ENCODE data around the gene ZNF277.

ZNF277 gene

DNA sequence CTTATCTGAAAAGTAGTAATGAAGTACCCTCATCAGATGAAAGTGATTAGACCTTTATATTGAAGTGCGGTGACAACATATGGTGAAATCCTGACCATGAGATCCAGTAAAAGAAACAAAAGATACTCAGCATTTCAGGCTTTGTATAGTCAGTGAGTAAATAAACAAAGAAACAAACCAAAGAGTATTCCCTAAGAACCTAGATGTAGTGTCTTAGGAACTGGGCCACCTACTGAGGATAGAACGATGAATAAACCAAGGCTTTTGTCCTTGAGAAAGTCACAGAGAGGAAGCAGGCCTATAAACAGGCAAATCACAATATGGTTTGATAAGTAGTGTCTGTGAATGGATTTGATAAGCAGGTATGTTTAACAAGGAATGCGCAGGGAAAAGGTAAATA lies 46.2 kb downstream of the ZNF277 start:
- no peaks in the 10 kb centered on the region for H3K9me3 ChIP-seq (ENCODE audit: control insufficient read depth, insufficient read depth, low read length)
- no peaks in the 10 kb centered on the region; the same call in 1 of the 2 replicates for H4K20me1 ChIP-seq (ENCODE audit: control insufficient read depth, insufficient read depth, low read depth, low read length)
- H3K36me3 ChIP-seq (ENCODE audit: control insufficient read depth, low read length): no peaks in the 10 kb centered on the region
- no peak overlapping the region for H3K4me2 ChIP-seq (ENCODE audit: low read length)
- peaks cover 18% of the 10 kb centered on the region for H3K79me2 ChIP-seq (ENCODE audit: control insufficient read depth, low read length)
- H3K4me1 ChIP-seq (ENCODE audit: control insufficient read depth, low read length): peaks cover 3% of the 10 kb centered on the region; the same call in 1 of the 2 replicates
- H3F3A ChIP-seq (ENCODE audit: control insufficient read depth, insufficient read depth): no peaks in the 10 kb centered on the region
- H3K27me3 ChIP-seq (ENCODE audit: control insufficient read depth, low read length): no peaks in the 10 kb centered on the region
- no peak overlapping the region for H3K27ac ChIP-seq (ENCODE audit: low read depth, low read length)
- no peak overlapping the region for H3K4me3 ChIP-seq (ENCODE audit: low read length)
- no peak for TF ChIP-seq EZH2phosphoT487 (IDR thresholded peaks at IDR 0.05; ENCODE audit: borderline replicate concordance, low read length)
- TF ChIP-seq, protein P1, sequence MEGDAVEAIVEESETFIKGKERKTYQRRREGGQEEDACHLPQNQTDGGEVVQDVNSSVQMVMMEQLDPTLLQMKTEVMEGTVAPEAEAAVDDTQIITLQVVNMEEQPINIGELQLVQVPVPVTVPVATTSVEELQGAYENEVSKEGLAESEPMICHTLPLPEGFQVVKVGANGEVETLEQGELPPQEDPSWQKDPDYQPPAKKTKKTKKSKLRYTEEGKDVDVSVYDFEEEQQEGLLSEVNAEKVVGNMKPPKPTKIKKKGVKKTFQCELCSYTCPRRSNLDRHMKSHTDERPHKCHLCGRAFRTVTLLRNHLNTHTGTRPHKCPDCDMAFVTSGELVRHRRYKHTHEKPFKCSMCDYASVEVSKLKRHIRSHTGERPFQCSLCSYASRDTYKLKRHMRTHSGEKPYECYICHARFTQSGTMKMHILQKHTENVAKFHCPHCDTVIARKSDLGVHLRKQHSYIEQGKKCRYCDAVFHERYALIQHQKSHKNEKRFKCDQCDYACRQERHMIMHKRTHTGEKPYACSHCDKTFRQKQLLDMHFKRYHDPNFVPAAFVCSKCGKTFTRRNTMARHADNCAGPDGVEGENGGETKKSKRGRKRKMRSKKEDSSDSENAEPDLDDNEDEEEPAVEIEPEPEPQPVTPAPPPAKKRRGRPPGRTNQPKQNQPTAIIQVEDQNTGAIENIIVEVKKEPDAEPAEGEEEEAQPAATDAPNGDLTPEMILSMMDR (IDR thresholded peaks at IDR 0.05; ENCODE audit: low read depth, low read length, poor library complexity, severe bottlenecking): no peak
- no peaks in the 10 kb centered on the region for H3K9me2 ChIP-seq (replicated peaks; ENCODE audit: control insufficient read depth, low read length)

DNA sequence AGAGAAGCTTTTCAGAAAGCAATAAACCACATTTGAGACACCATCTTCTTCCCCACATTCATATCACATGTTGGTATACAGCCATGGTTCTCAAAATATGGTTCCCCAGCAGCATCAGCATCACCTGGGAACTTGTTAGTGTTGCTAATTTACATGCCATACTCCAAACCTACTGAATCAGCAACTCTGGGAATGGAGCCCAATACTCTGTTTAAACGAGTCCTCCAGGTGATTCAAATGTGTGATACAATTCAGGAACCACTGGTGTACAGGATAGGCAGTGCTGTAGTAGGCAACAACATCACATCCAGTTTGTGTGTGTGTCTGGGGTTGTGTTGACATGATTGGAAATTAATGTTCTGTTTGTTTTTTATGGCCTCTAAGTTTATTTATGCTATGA lies 47.7 kb downstream of the ZNF277 start:
- Histone ChIP-seq H3F3A (ENCODE audit: control insufficient read depth, insufficient read depth) (no peaks in the 10 kb centered on the region), H3K79me2 (ENCODE audit: control insufficient read depth, low read length) (peaks cover 14% of the 10 kb centered on the region), H3K9me2 (replicated peaks; ENCODE audit: control insufficient read depth, low read length) (no peaks in the 10 kb centered on the region), H4K20me1 (ENCODE audit: control insufficient read depth, insufficient read depth, low read depth, low read length) (no peaks in the 10 kb centered on the region; the same call in 1 of the 2 replicates), H3K4me1 (ENCODE audit: control insufficient read depth, low read length) (peaks cover 3% of the 10 kb centered on the region; the same call in 1 of the 2 replicates), H3K27ac (ENCODE audit: low read depth, low read length) (no peak overlapping the region), H3K36me3 (ENCODE audit: control insufficient read depth, low read length) (no peaks in the 10 kb centered on the region), H3K4me2 (ENCODE audit: low read length) (no peak overlapping the region), H3K9me3 (ENCODE audit: control insufficient read depth, insufficient read depth, low read length) (no peaks in the 10 kb centered on the region), H3K27me3 (ENCODE audit: control insufficient read depth, low read length) (no peaks in the 10 kb centered on the region), H3K4me3 (ENCODE audit: low read length) (no peak overlapping the region)
- TF ChIP-seq EZH2phosphoT487 (IDR thresholded peaks at IDR 0.05; ENCODE audit: borderline replicate concordance, low read length): no peak
- TF ChIP-seq, protein P1 (IDR thresholded peaks at IDR 0.05; ENCODE audit: low read depth, low read length, poor library complexity, severe bottlenecking): no peak

DNA sequence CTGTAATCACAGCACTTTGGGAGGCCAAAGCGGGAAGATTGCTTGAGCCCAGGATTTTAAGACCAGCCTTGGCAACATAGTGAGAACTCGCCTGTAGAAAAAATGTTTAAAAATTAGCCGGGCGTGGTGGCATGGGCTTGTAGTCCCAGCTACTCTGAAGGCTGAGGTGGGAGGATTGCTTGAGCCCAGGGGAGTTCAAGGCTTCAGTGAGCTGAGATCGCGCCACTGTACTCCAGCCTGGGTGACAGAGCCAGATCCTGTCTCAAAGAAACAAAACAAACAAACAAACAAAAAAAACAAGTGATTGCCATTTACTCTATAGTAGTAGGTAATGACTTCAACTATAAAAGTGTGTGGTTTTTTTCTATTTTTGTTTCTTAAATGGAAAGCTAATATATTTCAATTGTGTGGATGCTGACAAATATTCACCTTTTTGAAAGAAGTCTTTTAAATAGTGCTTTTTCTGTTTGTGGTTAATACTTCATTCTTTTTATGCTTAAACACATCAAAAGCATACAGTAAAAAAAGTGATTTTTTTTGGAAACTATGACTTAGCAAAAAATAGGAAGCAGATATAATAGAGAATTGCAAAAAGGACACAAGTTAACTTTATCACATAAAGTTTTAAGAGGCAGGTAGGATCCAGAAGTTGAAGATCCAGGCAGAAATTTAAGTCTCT lies 48.4 kb downstream of the ZNF277 start:
- Histone ChIP-seq H3K4me3 (ENCODE audit: low read length) (no peak overlapping the region), H3F3A (ENCODE audit: control insufficient read depth, insufficient read depth) (no peaks in the 10 kb centered on the region)

More for the DNA sequence above, 48.4 kb downstream of the ZNF277 start:
- no peaks in the 10 kb centered on the region; the same call in 1 of the 2 replicates for H4K20me1 ChIP-seq (ENCODE audit: control insufficient read depth, insufficient read depth, low read depth, low read length)
- H3K4me2 ChIP-seq (ENCODE audit: low read length): no peak overlapping the region
- H3K79me2 ChIP-seq (ENCODE audit: control insufficient read depth, low read length): peaks cover 14% of the 10 kb centered on the region
- no peak overlapping the region for H3K27ac ChIP-seq (ENCODE audit: low read depth, low read length)
- H3K9me3 ChIP-seq (ENCODE audit: control insufficient read depth, insufficient read depth, low read length): no peaks in the 10 kb centered on the region
- peaks cover 3% of the 10 kb centered on the region; the same call in 1 of the 2 replicates for H3K4me1 ChIP-seq (ENCODE audit: control insufficient read depth, low read length)
- no peaks in the 10 kb centered on the region for H3K36me3 ChIP-seq (ENCODE audit: control insufficient read depth, low read length)
- TF ChIP-seq, protein P1 (IDR thresholded peaks at IDR 0.05; ENCODE audit: low read depth, low read length, poor library complexity, severe bottlenecking): no peak
- no peak for TF ChIP-seq EZH2phosphoT487 (IDR thresholded peaks at IDR 0.05; ENCODE audit: borderline replicate concordance, low read length)
- no peaks in the 10 kb centered on the region for H3K9me2 ChIP-seq (replicated peaks; ENCODE audit: control insufficient read depth, low read length)
- H3K27me3 ChIP-seq (ENCODE audit: control insufficient read depth, low read length): no peaks in the 10 kb centered on the region

All from DOHH2 (cell line).